ENCODE measurements around the gene RGSL1. TPM values are rescaled to one million over a fixed set of nuclear protein-coding genes. Genes with fewer than 3 reads are reported as not detected.

The RGSL1 gene
- total and polyA plus RNA-seq, 2 experiments from 2014 or later = not detected

GRCh38 chr1:182549811-182550210 is 99.9 kb downstream of the RGSL1 start:
- Histone ChIP-seq H3K36me3 (replicated peaks; ENCODE audit: insufficient read depth, low read depth) (no peaks in the 10 kb centered on the region), H3K79me2 (no peaks in the 10 kb centered on the region), H3K4me3 (no peak overlapping the region), H3K9me2 (replicated peaks; ENCODE audit: insufficient read depth) (no peaks in the 10 kb centered on the region), H3K27me3 (no peaks in the 10 kb centered on the region), H3K27ac (no peak overlapping the region), H3K9me3 (ENCODE audit: low read depth) (no peaks in the 10 kb centered on the region), H2AFZ (no peak overlapping the region), H3K4me1 (ENCODE audit: insufficient read depth) (no peaks in the 10 kb centered on the region), H4K20me1 (ENCODE audit: insufficient read depth, poor library complexity, severe bottlenecking) (no peaks in the 10 kb centered on the region), H3K4me2 (no peak overlapping the region)
- TF ChIP-seq EZH2phosphoT487 (IDR thresholded peaks at IDR 0.05; ENCODE audit: low read depth, severe bottlenecking, unreplicated experiment) (no peak), EZH2 (IDR thresholded peaks at IDR 0.05; ENCODE audit: borderline replicate concordance) (no peak), CTCF (IDR thresholded peaks at IDR 0.05; ENCODE audit: poor library complexity) (no peak)
- DNase-seq (ENCODE audit: low spot score) = no peak
- 31% methylated on average over 1 of the region's 1 CpG for WGBS (ENCODE audit: low lambda C conversion rate, missing lambda C conversion rate)

GRCh38 chr1:182552527-182552926 is 102.6 kb downstream of the RGSL1 start:
- DNase-seq (ENCODE audit: low spot score) = no peak
- Histone ChIP-seq H3K9me3 (ENCODE audit: low read depth) (no peaks in the 10 kb centered on the region), H3K4me2 (no peak overlapping the region), H3K4me3 (no peak overlapping the region), H3K27me3 (no peaks in the 10 kb centered on the region), H3K4me1 (ENCODE audit: insufficient read depth) (no peaks in the 10 kb centered on the region), H3K36me3 (replicated peaks; ENCODE audit: insufficient read depth, low read depth) (no peaks in the 10 kb centered on the region), H4K20me1 (ENCODE audit: insufficient read depth, poor library complexity, severe bottlenecking) (no peaks in the 10 kb centered on the region), H3K27ac (no peak overlapping the region), H3K9me2 (replicated peaks; ENCODE audit: insufficient read depth) (no peaks in the 10 kb centered on the region), H2AFZ (no peak overlapping the region), H3K79me2 (no peaks in the 10 kb centered on the region)
- WGBS (ENCODE audit: low lambda C conversion rate, missing lambda C conversion rate) = 100% methylated on average over 2 of the region's 2 CpGs
- no peak for TF ChIP-seq EZH2phosphoT487 (IDR thresholded peaks at IDR 0.05; ENCODE audit: low read depth, severe bottlenecking, unreplicated experiment)
- TF ChIP-seq CTCF (IDR thresholded peaks at IDR 0.05; ENCODE audit: poor library complexity) = no peak
- no peak for TF ChIP-seq EZH2 (IDR thresholded peaks at IDR 0.05; ENCODE audit: borderline replicate concordance)

GRCh38 chr1:182555493-182555892 is 105.5 kb downstream of the RGSL1 start:
- WGBS (ENCODE audit: low lambda C conversion rate, missing lambda C conversion rate) = 88% methylated on average over 1 of the region's 1 CpG
- no peaks in the 10 kb centered on the region for H3K9me3 ChIP-seq (ENCODE audit: low read depth)

More at GRCh38 chr1:182555493-182555892, 105.5 kb downstream of the RGSL1 start:
- no peaks in the 10 kb centered on the region for H3K27me3 ChIP-seq
- H2AFZ ChIP-seq = no peak overlapping the region
- no peaks in the 10 kb centered on the region for H4K20me1 ChIP-seq (ENCODE audit: insufficient read depth, poor library complexity, severe bottlenecking)
- no peak overlapping the region for H3K4me3 ChIP-seq
- no peaks in the 10 kb centered on the region for H3K36me3 ChIP-seq (replicated peaks; ENCODE audit: insufficient read depth, low read depth)
- H3K4me2 ChIP-seq = no peak overlapping the region
- TF ChIP-seq EZH2 (IDR thresholded peaks at IDR 0.05; ENCODE audit: borderline replicate concordance) (no peak), CTCF (IDR thresholded peaks at IDR 0.05; ENCODE audit: poor library complexity) (no peak), EZH2phosphoT487 (IDR thresholded peaks at IDR 0.05; ENCODE audit: low read depth, severe bottlenecking, unreplicated experiment) (no peak)
- no peaks in the 10 kb centered on the region for H3K9me2 ChIP-seq (replicated peaks; ENCODE audit: insufficient read depth)
- no peaks in the 10 kb centered on the region for H3K4me1 ChIP-seq (ENCODE audit: insufficient read depth)
- no peaks in the 10 kb centered on the region for H3K79me2 ChIP-seq
- no peak overlapping the region for H3K27ac ChIP-seq
- DNase-seq (ENCODE audit: low spot score) = no peak
